Aorta (tissue), 5 donors: Measurements from ENCODE around the gene DLK2. TPM values are rescaled to one million over a fixed set of nuclear protein-coding genes. Genes with fewer than 3 reads are reported as not detected.

ENCODE experiments used
- ATAC-seq: fragments of 200-7000 bp; cut with Tn5 transposase; one replicate; pipeline ENCODE4 v1.9.1; 2022; ENCODE audit warnings: moderate library complexity; ENCODE audit not compliant: low FRiP score
- DNase-seq, 2 donors: peaks; one replicate each; pipeline ENCODE4 v3.0.0-alpha.2; 2020
- H3K27ac ChIP-seq, 2 donors: one replicate each; pipeline ENCODE4 v1.5.1; 2013; ENCODE audit warnings: low read length in 2 of 2, mild to moderate bottlenecking in 2 of 2, moderate library complexity in 2 of 2, control low read depth in 1 of 2, inconsistent platforms in 1 of 2, low read depth in 1 of 2
- H3K27me3 ChIP-seq, 2 donors: one replicate each; pipeline ENCODE4 v1.6.1; 2013; ENCODE audit warnings: control low read depth in 1 of 2, low read length in 1 of 2, mild to moderate bottlenecking in 1 of 2, moderate library complexity in 1 of 2; ENCODE audit not compliant: insufficient read depth in 2 of 2, control insufficient read depth in 1 of 2
- H3K36me3 ChIP-seq, 2 donors: one replicate each; pipeline ENCODE4 v1.6.1; 2013; ENCODE audit warnings: control low read depth in 1 of 2, low read length in 1 of 2, mild to moderate bottlenecking in 1 of 2; ENCODE audit not compliant: insufficient read depth in 2 of 2, control insufficient read depth in 1 of 2
- H3K4me1 ChIP-seq, 2 donors: one replicate each; pipeline ENCODE4 v1.6.1; 2013; ENCODE audit warnings: low read length in 2 of 2, control low read depth in 1 of 2, mild to moderate bottlenecking in 1 of 2, moderate library complexity in 1 of 2; ENCODE audit not compliant: insufficient read depth in 2 of 2, control insufficient read depth in 1 of 2
- H3K4me3 ChIP-seq, 2 donors: one replicate each; pipeline ENCODE4 v1.5.1; 2013; ENCODE audit warnings: low read length in 2 of 2, control low read depth in 1 of 2, mild to moderate bottlenecking in 1 of 2
- H3K9me3 ChIP-seq: one replicate; pipeline ENCODE4 v1.6.1; 2013; ENCODE audit warnings: mild to moderate bottlenecking, low read length; ENCODE audit not compliant: control insufficient read depth
- WGBS, 2 donors: extraction: QIAGEN DNeasy Blood & Tissue Kit; methylation state at CpG; one replicate each; pipeline ENCODE4 v1.1.7; 2013; 5-methylcytosine and 5-hydroxymethylcytosine counted together
- intact Hi-C, 2 donors: fragments of 100-400 bp; cut with DNase I; formaldehyde crosslinking; loops; one replicate each; pipeline versions ENCODE4 v1.14.2 to v1.15.0; 2022
- polyA plus RNA-seq, 2 donors: library from polyadenylated mRNA; stranded (reverse); fragments of 200-250 nt; gene quantifications; one replicate each; pipeline ENCODE4 v1.2.3, GENCODE V29; 2013
- total RNA-seq, 2 donors: library from RNA; stranded (reverse); fragmentation: NEBNext Ultra II Directional; extraction: Animal tissue kit (Norgen Biotek cat#: 25700); gene quantifications; one replicate each; pipeline ENCODE4 v1.2.1, GENCODE V29; 2021
- donor health status: healthy with polysubstance abuse.
- donor health status: Bipolar disorder and iron deficiency.
- donor health status: DM: no; HTN: no; CAD: no.
- donor health status: DM: no; HTN: no; CAD: no.
- donor health status: DM: yes; HTN: yes; CAD: no.

The DLK2 gene
- total and polyA plus RNA-seq, 4 donors, result not detected

- Histone ChIP-seq H3K36me3 (peaks cover 0 to 11% of the 10 kb centered on the region in 2 donors), H3K27ac (no peak overlapping the region), H3K9me3 (no peaks in the 10 kb centered on the region), H3K4me3 (no peak overlapping the region), H3K4me1 (no peaks in the 10 kb centered on the region), H3K27me3 (no peaks in the 10 kb centered on the region)
- 88 to 92% methylated on average over 14 of the region's 14 CpGs for WGBS, 2 donors
- DNase-seq (peak in 1 of 2 donors; percentile 33), ATAC-seq (no peak)
- intact Hi-C loops, result no loop called here
These were observed 12.4 kb downstream of the DLK2 start for GRCh38 chr6:43442935-43443334.

GRCh38 chr6:43437700-43438099, 17.6 kb downstream of the DLK2 start:
- Histone ChIP-seq H3K36me3 (no peaks in the 10 kb centered on the region), H3K27ac (peak overlapping the region in 1 of 2 donors; percentile 19), H3K27me3 (no peaks in the 10 kb centered on the region), H3K4me3 (no peak overlapping the region), H3K4me1 (peaks cover 0 to 6% of the 10 kb centered on the region in 2 donors), H3K9me3 (no peaks in the 10 kb centered on the region)
- 69% methylated on average over 4 of the region's 4 CpGs for WGBS, 2 donors
- intact Hi-C loops, result no loop called here
- no peak for ATAC-seq
- peak in 1 of 2 donors; percentile 15 for DNase-seq

GRCh38 chr6:43436577-43437282, 18.6 kb downstream of the DLK2 start:
- peak overlapping the region in 1 of 2 donors; percentile 4 for H3K27ac ChIP-seq
- WGBS, 2 donors, result 1 to 4% methylated on average over 5 of the region's 5 CpGs
- no peak overlapping the region for H3K4me3 ChIP-seq
- peaks cover 0 to 6% of the 10 kb centered on the region in 2 donors for H3K4me1 ChIP-seq
- H3K36me3 ChIP-seq, result no peaks in the 10 kb centered on the region
- no peaks in the 10 kb centered on the region for H3K27me3 ChIP-seq
- intact Hi-C loops, result no loop called here
- ATAC-seq, result peak; percentile 49
- no peaks in the 10 kb centered on the region for H3K9me3 ChIP-seq
- peak in 1 of 2 donors; percentile 66 for DNase-seq

- H3K4me3 ChIP-seq, result no peak overlapping the region
- H3K27me3 ChIP-seq, result no peaks in the 10 kb centered on the region
- peak in 1 of 2 donors; percentile 3 for DNase-seq
- peak overlapping the region in 1 of 2 donors; percentile 41 for H3K27ac ChIP-seq
- no peak for ATAC-seq
- 70 to 73% methylated on average over 9 of the region's 9 CpGs for WGBS, 2 donors
- peaks cover 0 to 6% of the 10 kb centered on the region in 2 donors for H3K4me1 ChIP-seq
- no peaks in the 10 kb centered on the region for H3K9me3 ChIP-seq
- intact Hi-C loops, result no loop called here
- no peaks in the 10 kb centered on the region for H3K36me3 ChIP-seq
These were observed 19.5 kb downstream of the DLK2 start for GRCh38 chr6:43435682-43436437.

- H3K4me1 ChIP-seq, result peaks cover 0 to 6% of the 10 kb centered on the region in 2 donors
- DNase-seq, result peak in 1 of 2 donors; percentile 12
- no peaks in the 10 kb centered on the region for H3K9me3 ChIP-seq
- no peak for ATAC-seq
- intact Hi-C loops, result no loop called here
- H3K36me3 ChIP-seq, result no peaks in the 10 kb centered on the region
- 93 to 96% methylated on average over 4 of the region's 4 CpGs for WGBS, 2 donors
- H3K4me3 ChIP-seq, result no peak overlapping the region
- no peak overlapping the region for H3K27ac ChIP-seq
- H3K27me3 ChIP-seq, result no peaks in the 10 kb centered on the region
These were observed 20.4 kb downstream of the DLK2 start for GRCh38 chr6:43434943-43435342.

- no peak overlapping the region for H3K27ac ChIP-seq
- H3K36me3 ChIP-seq, result no peaks in the 10 kb centered on the region
- H3K4me1 ChIP-seq, result peaks cover 0 to 6% of the 10 kb centered on the region in 2 donors
- H3K4me3 ChIP-seq, result no peak overlapping the region
- peak in 1 of 2 donors; percentile 49 for DNase-seq
- H3K9me3 ChIP-seq, result no peaks in the 10 kb centered on the region
- WGBS, 2 donors, result 88 to 89% methylated on average over 15 of the region's 15 CpGs
- ATAC-seq, result no peak
- intact Hi-C loops, result no loop called here
- no peaks in the 10 kb centered on the region for H3K27me3 ChIP-seq
These were observed 21.1 kb downstream of the DLK2 start for GRCh38 chr6:43434001-43434840.

- 78 to 82% methylated on average over 8 of the region's 8 CpGs for WGBS, 2 donors
- peaks cover 0 to 6% of the 10 kb centered on the region in 2 donors for H3K4me1 ChIP-seq
- DNase-seq, result peak in 1 of 2 donors; percentile 43
- intact Hi-C loops, result no loop called here
- no peaks in the 10 kb centered on the region for H3K9me3 ChIP-seq
- H3K27me3 ChIP-seq, result no peaks in the 10 kb centered on the region
- ATAC-seq, result no peak
- no peak overlapping the region for H3K4me3 ChIP-seq
- H3K36me3 ChIP-seq, result no peaks in the 10 kb centered on the region
- H3K27ac ChIP-seq, result no peak overlapping the region
These were observed 22.2 kb downstream of the DLK2 start for GRCh38 chr6:43433148-43433547.
